Osteocyte (in vitro differentiated cells): ENCODE data around the gene STON2. TPM values are rescaled to one million over a fixed set of nuclear protein-coding genes. Genes with fewer than 3 reads are reported as not detected.

Experiments used
- DNase-seq: peaks from one replicate; pipeline ENCODE4 v3.0.0; 2021; ENCODE audit warnings: mixed read lengths; ENCODE audit not compliant: unreplicated experiment; ENCODE audit errors: extremely low spot score
- H3K27ac Mint-ChIP-seq: one replicate; pipeline ENCODE4 v1.8.0; 2021; ENCODE audit warnings: mild to moderate bottlenecking, mixed read lengths; ENCODE audit not compliant: unreplicated experiment
- H3K27me3 Mint-ChIP-seq: one replicate; pipeline ENCODE4 v1.8.0; 2021; ENCODE audit warnings: mixed read lengths; ENCODE audit not compliant: unreplicated experiment
- H3K36me3 Mint-ChIP-seq: one replicate; pipeline ENCODE4 v1.8.0; 2021; ENCODE audit warnings: mixed read lengths; ENCODE audit not compliant: unreplicated experiment
- H3K4me1 Mint-ChIP-seq: one replicate; pipeline ENCODE4 v1.8.0; 2021; ENCODE audit warnings: mixed read lengths; ENCODE audit not compliant: unreplicated experiment
- H3K4me3 Mint-ChIP-seq: one replicate; pipeline ENCODE4 v1.8.0; 2021; ENCODE audit warnings: mild to moderate bottlenecking, moderate library complexity, mixed read lengths; ENCODE audit not compliant: unreplicated experiment
- H3K9me3 Mint-ChIP-seq: one replicate; pipeline ENCODE4 v1.8.0; 2021; ENCODE audit warnings: mixed read lengths; ENCODE audit not compliant: unreplicated experiment
- total RNA-seq: library from RNA; stranded (reverse); gene quantifications from 2 replicates; pipeline ENCODE4 v1.2.1, GENCODE V29; 2021
- TF ChIP-seq, protein P1 (sequence below): fragments of 200-600 bp; sonication (generic); IDR thresholded peaks from 2 replicates; pipeline ENCODE4 v1.5.0; 2021; ENCODE audit warnings: antibody characterized with exemption, mild to moderate bottlenecking, moderate library complexity

STON2 gene
- total RNA-seq, 1 donor from 2014 or later: not detected

DNA sequence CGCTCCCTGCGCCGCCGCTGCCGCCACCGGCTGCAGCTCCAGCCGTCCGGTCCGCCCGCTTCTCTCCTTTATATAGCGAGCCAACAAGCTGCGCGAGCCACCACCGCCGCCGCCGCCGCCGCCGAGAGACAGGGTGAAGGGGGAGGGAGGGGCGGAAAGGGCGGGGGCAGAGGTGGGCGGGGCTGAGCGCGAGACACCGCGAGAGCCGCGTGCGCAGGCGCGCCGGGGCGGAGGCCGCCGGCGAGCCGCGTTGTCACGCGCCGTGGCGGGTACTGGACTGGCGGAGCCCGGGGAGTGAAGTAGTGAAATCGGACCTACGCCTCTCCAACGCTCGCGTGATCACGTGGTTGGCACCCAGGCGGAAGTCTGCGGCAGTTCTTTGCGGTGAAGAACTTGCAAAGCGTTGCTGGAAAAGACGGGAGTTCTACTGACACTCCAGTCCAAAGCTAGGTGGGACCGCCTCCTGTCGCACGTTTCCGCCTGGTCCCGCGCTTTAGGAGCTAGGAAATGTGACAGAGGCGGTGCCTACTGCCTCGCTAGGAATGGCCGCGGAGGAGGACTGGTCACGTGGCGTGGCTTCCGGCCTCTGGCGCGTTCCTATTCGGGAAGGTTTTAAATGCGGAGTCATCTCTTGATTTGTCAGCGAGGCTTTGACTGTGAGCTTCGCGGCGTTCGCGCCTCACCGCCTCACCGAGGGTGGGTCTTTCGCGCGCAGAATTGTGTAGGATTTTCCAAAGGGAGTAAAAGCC lies 179.1 kb downstream of the STON2 start, which contains the start of gene GTF2A1:
Gene GTF2A1, minus strand, starts transcription at position 130 of the 749 bp plus-strand sequence. CDS start 441 bp downstream, outside the sequence.
- peak; percentile 99 for DNase-seq
- Mint-ChIP-seq H3K9me3 (no peaks in the 10 kb centered on the region), H3K27me3 (no peaks in the 10 kb centered on the region), H3K27ac (peak within 1 kb of the TSS; percentile 100), H3K36me3 (peaks cover 6% of the 10 kb centered on the region), H3K4me3 (peak within 1 kb of the TSS; percentile 96), H3K4me1 (peaks cover 29% of the 10 kb centered on the region)
- TF ChIP-seq, protein P1, sequence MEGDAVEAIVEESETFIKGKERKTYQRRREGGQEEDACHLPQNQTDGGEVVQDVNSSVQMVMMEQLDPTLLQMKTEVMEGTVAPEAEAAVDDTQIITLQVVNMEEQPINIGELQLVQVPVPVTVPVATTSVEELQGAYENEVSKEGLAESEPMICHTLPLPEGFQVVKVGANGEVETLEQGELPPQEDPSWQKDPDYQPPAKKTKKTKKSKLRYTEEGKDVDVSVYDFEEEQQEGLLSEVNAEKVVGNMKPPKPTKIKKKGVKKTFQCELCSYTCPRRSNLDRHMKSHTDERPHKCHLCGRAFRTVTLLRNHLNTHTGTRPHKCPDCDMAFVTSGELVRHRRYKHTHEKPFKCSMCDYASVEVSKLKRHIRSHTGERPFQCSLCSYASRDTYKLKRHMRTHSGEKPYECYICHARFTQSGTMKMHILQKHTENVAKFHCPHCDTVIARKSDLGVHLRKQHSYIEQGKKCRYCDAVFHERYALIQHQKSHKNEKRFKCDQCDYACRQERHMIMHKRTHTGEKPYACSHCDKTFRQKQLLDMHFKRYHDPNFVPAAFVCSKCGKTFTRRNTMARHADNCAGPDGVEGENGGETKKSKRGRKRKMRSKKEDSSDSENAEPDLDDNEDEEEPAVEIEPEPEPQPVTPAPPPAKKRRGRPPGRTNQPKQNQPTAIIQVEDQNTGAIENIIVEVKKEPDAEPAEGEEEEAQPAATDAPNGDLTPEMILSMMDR: no peak

DNA sequence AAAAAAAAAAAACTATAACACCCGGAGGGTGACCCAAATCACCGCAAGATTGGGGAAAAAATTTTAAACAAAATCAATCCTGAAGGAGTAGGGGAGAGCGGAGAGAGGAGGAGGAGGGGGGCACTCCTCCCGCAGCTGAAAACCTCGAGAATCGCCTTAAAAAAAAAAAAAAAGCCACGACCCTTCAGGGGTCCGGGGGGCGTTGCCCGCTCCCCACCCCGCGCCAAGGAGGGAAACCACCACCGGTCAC lies 179.6 kb downstream of the STON2 start:
- Mint-ChIP-seq H3K27me3 (no peaks in the 10 kb centered on the region), H3K27ac (peak overlapping the region; percentile 99), H3K4me1 (peaks cover 29% of the 10 kb centered on the region), H3K9me3 (no peaks in the 10 kb centered on the region), H3K36me3 (peaks cover 11% of the 10 kb centered on the region), H3K4me3 (peak overlapping the region; percentile 92)
- no peak for DNase-seq
- TF ChIP-seq, protein P1: no peak

DNA sequence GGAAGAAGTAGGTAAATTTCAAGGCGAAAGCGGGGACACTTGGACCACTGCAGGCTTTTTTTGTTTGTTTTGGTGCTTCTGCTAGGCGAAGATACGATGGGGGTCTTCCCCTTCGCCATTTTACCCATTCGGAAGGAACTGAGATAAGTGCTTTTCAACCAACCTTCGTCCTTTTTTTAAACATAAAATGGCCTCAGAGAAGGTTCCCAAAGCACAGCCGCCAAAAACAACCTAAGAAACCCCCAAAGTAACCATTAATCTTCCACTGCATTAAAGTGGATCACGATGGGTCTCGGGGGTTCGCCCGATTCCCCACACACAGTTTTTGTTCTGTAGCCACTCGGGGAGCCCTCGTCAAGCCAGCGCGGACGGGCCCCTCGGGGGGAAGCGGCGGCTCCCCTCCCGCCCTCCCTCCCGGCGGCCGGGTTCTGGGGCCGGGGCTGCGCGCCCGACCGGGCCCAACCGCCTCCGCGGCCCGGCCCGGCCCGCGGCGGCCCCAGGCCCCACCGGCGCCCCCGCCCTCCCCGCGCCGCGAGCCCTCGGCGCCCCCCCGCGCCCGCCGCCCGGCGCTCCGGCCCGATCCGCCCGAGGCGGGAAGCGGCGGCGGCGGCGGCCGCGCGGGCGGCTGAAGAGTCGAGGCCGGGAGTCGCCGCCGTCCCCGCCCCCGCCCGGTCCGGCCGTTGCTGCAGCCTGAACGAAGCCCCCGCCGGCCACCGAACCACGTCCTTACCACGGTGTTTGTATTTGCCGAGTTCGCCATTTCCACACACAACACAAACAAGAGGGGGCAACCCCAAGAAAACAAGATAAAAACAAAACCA lies 180.2 kb downstream of the STON2 start:
- H3K27ac Mint-ChIP-seq: peak overlapping the region; percentile 100
- no peaks in the 10 kb centered on the region for H3K9me3 Mint-ChIP-seq
- peaks cover 16% of the 10 kb centered on the region for H3K36me3 Mint-ChIP-seq
- no peaks in the 10 kb centered on the region for H3K27me3 Mint-ChIP-seq
- TF ChIP-seq, protein P1: no peak
- DNase-seq: no peak
- peaks cover 31% of the 10 kb centered on the region for H3K4me1 Mint-ChIP-seq
- H3K4me3 Mint-ChIP-seq: peak overlapping the region; percentile 96

DNA sequence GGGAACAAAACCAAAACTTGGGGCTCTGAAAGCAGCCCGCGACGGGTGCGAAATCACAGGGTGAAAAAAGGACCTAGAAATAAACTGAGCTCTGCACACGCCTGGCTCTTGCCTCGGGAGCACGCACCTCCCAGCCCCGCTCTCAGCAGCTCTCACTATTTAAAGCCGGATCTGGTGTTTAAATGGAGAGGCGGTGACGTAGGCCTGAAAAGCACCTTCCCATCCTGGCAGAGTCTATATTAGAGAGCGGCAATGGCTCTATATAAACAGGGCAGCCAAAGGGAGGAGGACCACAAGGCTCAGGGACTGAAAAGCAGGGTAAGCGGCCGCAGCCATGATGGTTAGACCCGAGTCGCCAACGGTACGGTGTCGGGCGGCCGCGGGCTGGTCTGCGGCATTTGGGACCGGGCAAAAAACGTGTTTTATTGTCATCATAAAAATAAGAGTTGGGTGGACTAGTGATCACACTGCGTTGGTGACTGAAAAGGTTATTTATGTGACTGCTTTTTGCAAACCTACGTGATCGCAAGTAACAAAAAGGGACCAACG lies 180.8 kb downstream of the STON2 start:
- peak overlapping the region; percentile 100 for H3K27ac Mint-ChIP-seq
- TF ChIP-seq, protein P1: no peak
- H3K27me3 Mint-ChIP-seq: no peaks in the 10 kb centered on the region

DNA sequence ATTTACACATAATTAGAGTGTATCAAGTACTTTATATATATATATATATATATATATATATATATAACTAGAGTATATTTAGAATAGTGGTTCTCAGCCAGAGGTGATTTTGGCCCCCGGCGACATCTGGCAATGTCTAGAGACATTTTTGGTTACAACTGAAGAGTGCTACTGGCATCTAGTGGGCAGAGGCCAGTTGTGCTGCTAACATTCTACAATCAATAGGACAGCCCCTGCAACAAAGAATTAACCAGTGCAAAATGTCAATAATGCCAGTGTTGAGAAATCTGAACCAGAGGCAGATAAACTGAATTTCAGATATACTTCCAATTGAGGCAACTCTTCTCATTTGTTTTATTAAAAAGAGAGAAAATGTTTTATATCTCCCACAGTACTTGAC lies 188.3 kb downstream of the STON2 start:
- Mint-ChIP-seq H3K36me3 (peaks cover 55% of the 10 kb centered on the region), H3K27ac (peak overlapping the region; percentile 6), H3K4me3 (no peak overlapping the region), H3K4me1 (peaks cover 13% of the 10 kb centered on the region), H3K9me3 (no peaks in the 10 kb centered on the region), H3K27me3 (no peaks in the 10 kb centered on the region)
- TF ChIP-seq, protein P1: peak; percentile 54
- no peak for DNase-seq

More for the DNA sequence above, 180.8 kb downstream of the STON2 start:
- DNase-seq: peak; percentile 96
- Mint-ChIP-seq H3K4me1 (peaks cover 31% of the 10 kb centered on the region), H3K36me3 (peaks cover 19% of the 10 kb centered on the region), H3K4me3 (peak overlapping the region; percentile 96), H3K9me3 (no peaks in the 10 kb centered on the region)
